ENCODE measurements around the gene DNAH10. TPM values are rescaled to one million over a fixed set of nuclear protein-coding genes. Genes with fewer than 3 reads are reported as not detected.

Gene DNAH10
- total RNA-seq, 1 experiment from 2014 or later: 0.17 TPM

DNA sequence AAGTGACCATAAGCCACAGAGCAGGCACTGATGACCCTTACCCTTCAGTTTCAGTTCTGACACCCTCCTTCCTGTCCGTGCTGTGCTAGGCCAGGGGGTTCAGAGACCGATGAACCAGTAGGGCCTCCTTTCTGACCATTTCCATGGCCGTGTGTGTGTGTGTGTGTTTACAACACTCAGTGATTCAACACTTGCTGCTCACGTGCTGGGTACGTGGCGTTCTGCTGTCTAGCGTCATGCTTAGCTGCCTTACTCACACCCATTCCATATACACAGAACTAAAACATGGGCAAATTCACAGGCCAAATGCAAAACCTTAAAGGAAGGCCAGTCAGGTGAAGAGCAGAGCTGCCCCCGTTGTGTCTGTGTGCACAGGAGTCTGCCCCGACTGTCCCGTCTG is 67.5 kb downstream of the DNAH10 start:
- Histone ChIP-seq H3K23ac (ENCODE audit: insufficient read length, low read depth, low read length) (no peak overlapping the region), H3K9me3 (ENCODE audit: control insufficient read depth, low read depth, low read length) (peaks cover 17% of the 10 kb centered on the region), H4K5ac (ENCODE audit: insufficient read length, low read depth, low read length) (no peak overlapping the region), H2BK15ac (ENCODE audit: low read depth, low read length) (no peak overlapping the region), H2BK20ac (ENCODE audit: low read depth, low read length, poor library complexity, severe bottlenecking) (no peak overlapping the region), H4K8ac (replicated peaks; ENCODE audit: insufficient read length, low read depth, low read length) (no peak overlapping the region), H3K27me3 (ENCODE audit: insufficient read depth, low read length) (no peaks in the 10 kb centered on the region), H4K91ac (ENCODE audit: insufficient read length, low read depth, low read length) (no peak overlapping the region), H3K4me1 (ENCODE audit: insufficient read depth, low read length) (no peaks in the 10 kb centered on the region), H3T11ph (ENCODE audit: low read length) (no peak overlapping the region), H3K9ac (ENCODE audit: extremely low read depth, insufficient read length, low read length) (no peak overlapping the region), H3K79me1 (ENCODE audit: insufficient read depth, low read depth, low read length, poor library complexity, severe bottlenecking) (no peaks in the 10 kb centered on the region), H3K14ac (ENCODE audit: insufficient read depth, low read length) (no peak overlapping the region), H3K4me2 (ENCODE audit: insufficient read depth, insufficient read length, low read length) (no peak overlapping the region), H3K27ac (ENCODE audit: insufficient read length, low read depth, low read length) (no peak overlapping the region), H3K23me2 (ENCODE audit: insufficient read length, low read depth, low read length, poor library complexity, severe bottlenecking) (no peaks in the 10 kb centered on the region), H2BK5ac (ENCODE audit: insufficient read length, low read length) (no peak overlapping the region), H2AK5ac (ENCODE audit: insufficient read length, low read length) (no peak overlapping the region), H2AFZ (ENCODE audit: low read length) (no peak overlapping the region), H3K4ac (ENCODE audit: low read depth, low read length) (no peak overlapping the region), H2BK12ac (ENCODE audit: insufficient read length, low read depth, low read length) (no peak overlapping the region), H3K56ac (ENCODE audit: insufficient read length, low read depth, low read length) (no peak overlapping the region), H4K20me1 (ENCODE audit: control insufficient read depth, insufficient read depth, insufficient read length) (no peaks in the 10 kb centered on the region), H2BK120ac (ENCODE audit: low read depth, low read length, poor library complexity, severe bottlenecking) (no peak overlapping the region), H3K18ac (ENCODE audit: insufficient read length, low read depth, low read length) (no peak overlapping the region), H3K79me2 (ENCODE audit: insufficient read depth, low read length) (no peaks in the 10 kb centered on the region)
- peaks cover 46% of the 10 kb centered on the region for H3K27me3 Mint-ChIP-seq (ENCODE audit: low read depth)
- no CpG with 5 or more reads among the region's 10 CpGs for WGBS (ENCODE audit: extremely low coverage, insufficient read length, low lambda C conversion rate)
- peaks cover 0 to 5% (median 3%) of the 10 kb centered on the region in 3 experiments; a peak in 3 of 7 replicates for H3K36me3 Mint-ChIP-seq (ENCODE audit: insufficient read depth in 1 of 3, low read depth in 3 of 3)
- peaks cover 37 to 52% of the 10 kb centered on the region in 2 experiments for H3K9me3 Mint-ChIP-seq
- no peak overlapping the region for H3K4me3 Mint-ChIP-seq
- no peak for DNase-seq
- no peaks in the 10 kb centered on the region for H3K4me1 Mint-ChIP-seq
- TF ChIP-seq CTCF (conservative IDR thresholded peaks at IDR 0.05): no peak
- no peak overlapping the region for H3K27ac Mint-ChIP-seq

All from H9 (cell line).